ENCODE measurements around the gene HNF4A. TPM values are rescaled to one million over a fixed set of nuclear protein-coding genes. Genes with fewer than 3 reads are reported as not detected.

HNF4A gene
- total and polyA plus RNA-seq, 2 of the 13 experiments (the other 11 are each of a cell fraction or from before 2014, with no cell fraction given) = 80.9 to 169 TPM

DNA sequence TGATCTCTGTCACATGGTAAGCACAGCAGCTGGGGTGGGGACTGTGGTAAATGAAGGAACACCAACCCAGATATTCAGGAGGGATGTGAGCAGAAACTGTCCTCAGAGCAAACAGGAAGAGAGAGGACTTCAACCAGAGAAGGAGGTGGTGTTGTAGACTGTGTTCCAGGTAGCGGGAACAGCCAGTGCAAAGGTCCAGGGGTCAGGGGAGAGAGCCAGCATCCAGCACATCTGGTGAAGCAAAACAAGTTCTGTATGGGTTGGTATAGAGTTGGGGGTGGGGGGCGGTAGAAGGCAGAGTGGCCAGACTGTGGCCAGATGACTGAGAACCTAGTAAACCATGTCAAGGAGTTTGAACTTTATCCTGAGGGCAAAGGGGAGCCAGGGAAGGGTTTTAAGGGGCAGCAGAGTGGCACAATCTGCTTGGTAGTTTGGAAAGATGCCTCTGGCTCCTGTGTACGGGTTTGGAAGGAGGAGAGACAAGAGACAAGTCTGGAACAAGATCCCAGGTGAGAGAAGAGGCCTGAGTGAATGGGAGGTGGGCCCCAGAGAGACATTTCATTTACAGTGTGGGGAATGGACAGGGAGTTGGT, 92.4 kb downstream of the HNF4A start (continued):
- TF ChIP-seq, protein P1, sequence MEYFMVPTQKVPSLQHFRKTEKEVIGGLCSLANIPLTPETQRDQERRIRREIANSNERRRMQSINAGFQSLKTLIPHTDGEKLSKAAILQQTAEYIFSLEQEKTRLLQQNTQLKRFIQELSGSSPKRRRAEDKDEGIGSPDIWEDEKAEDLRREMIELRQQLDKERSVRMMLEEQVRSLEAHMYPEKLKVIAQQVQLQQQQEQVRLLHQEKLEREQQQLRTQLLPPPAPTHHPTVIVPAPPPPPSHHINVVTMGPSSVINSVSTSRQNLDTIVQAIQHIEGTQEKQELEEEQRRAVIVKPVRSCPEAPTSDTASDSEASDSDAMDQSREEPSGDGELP (IDR thresholded peaks at IDR 0.05; ENCODE audit: borderline replicate concordance, low read depth) = peak; percentile 18; the same call in 1 of the 2 replicates
- TF ChIP-seq, protein P2, sequence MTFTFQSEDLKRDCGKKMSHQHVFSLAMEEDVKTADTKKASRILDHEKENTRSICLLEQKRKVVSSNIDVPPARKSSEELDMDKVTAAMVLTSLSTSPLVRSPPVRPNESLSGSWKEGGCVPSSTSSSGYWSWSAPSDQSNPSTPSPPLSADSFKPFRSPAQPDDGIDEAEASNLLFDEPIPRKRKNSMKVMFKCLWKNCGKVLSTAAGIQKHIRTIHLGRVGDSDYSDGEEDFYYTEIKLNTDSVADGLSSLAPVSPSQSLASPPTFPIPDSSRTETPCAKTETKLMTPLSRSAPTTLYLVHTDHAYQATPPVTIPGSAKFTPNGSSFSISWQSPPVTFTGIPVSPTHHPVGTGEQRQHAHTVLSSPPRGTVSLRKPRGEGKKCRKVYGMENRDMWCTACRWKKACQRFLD (CRISPR knock-in tag; IDR thresholded peaks at IDR 0.05; ENCODE audit: borderline replicate concordance) = no peak
- TF ChIP-seq, protein P3, sequence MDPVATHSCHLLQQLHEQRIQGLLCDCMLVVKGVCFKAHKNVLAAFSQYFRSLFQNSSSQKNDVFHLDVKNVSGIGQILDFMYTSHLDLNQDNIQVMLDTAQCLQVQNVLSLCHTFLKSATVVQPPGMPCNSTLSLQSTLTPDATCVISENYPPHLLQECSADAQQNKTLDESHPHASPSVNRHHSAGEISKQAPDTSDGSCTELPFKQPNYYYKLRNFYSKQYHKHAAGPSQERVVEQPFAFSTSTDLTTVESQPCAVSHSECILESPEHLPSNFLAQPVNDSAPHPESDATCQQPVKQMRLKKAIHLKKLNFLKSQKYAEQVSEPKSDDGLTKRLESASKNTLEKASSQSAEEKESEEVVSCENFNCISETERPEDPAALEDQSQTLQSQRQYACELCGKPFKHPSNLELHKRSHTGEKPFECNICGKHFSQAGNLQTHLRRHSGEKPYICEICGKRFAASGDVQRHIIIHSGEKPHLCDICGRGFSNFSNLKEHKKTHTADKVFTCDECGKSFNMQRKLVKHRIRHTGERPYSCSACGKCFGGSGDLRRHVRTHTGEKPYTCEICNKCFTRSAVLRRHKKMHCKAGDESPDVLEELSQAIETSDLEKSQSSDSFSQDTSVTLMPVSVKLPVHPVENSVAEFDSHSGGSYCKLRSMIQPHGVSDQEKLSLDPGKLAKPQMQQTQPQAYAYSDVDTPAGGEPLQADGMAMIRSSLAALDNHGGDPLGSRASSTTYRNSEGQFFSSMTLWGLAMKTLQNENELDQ (CRISPR knock-in tag; IDR thresholded peaks at IDR 0.05; ENCODE audit: borderline replicate concordance) = no peak
- TF ChIP-seq, protein P4, sequence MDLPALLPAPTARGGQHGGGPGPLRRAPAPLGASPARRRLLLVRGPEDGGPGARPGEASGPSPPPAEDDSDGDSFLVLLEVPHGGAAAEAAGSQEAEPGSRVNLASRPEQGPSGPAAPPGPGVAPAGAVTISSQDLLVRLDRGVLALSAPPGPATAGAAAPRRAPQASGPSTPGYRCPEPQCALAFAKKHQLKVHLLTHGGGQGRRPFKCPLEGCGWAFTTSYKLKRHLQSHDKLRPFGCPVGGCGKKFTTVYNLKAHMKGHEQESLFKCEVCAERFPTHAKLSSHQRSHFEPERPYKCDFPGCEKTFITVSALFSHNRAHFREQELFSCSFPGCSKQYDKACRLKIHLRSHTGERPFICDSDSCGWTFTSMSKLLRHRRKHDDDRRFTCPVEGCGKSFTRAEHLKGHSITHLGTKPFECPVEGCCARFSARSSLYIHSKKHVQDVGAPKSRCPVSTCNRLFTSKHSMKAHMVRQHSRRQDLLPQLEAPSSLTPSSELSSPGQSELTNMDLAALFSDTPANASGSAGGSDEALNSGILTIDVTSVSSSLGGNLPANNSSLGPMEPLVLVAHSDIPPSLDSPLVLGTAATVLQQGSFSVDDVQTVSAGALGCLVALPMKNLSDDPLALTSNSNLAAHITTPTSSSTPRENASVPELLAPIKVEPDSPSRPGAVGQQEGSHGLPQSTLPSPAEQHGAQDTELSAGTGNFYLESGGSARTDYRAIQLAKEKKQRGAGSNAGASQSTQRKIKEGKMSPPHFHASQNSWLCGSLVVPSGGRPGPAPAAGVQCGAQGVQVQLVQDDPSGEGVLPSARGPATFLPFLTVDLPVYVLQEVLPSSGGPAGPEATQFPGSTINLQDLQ (CRISPR knock-in tag; IDR thresholded peaks at IDR 0.05) = no peak
- TF ChIP-seq HHEX (CRISPR knock-in tag; IDR thresholded peaks at IDR 0.05) = no peak
- TF ChIP-seq ELF1 (CRISPR knock-in tag; IDR thresholded peaks at IDR 0.05) = peak; percentile 51; the same call in 1 of the 2 replicates
- TF ChIP-seq, protein P5, sequence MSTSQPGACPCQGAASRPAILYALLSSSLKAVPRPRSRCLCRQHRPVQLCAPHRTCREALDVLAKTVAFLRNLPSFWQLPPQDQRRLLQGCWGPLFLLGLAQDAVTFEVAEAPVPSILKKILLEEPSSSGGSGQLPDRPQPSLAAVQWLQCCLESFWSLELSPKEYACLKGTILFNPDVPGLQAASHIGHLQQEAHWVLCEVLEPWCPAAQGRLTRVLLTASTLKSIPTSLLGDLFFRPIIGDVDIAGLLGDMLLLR (CRISPR knock-in tag; IDR thresholded peaks at IDR 0.05) = no peak
- TF ChIP-seq, protein P6, sequence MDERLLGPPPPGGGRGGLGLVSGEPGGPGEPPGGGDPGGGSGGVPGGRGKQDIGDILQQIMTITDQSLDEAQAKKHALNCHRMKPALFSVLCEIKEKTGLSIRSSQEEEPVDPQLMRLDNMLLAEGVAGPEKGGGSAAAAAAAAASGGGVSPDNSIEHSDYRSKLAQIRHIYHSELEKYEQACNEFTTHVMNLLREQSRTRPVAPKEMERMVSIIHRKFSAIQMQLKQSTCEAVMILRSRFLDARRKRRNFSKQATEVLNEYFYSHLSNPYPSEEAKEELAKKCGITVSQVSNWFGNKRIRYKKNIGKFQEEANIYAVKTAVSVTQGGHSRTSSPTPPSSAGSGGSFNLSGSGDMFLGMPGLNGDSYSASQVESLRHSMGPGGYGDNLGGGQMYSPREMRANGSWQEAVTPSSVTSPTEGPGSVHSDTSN (CRISPR knock-in tag; IDR thresholded peaks at IDR 0.05) = no peak
- TF ChIP-seq ZNF124 (CRISPR knock-in tag; IDR thresholded peaks at IDR 0.05) = no peak
- TF ChIP-seq, protein P7, sequence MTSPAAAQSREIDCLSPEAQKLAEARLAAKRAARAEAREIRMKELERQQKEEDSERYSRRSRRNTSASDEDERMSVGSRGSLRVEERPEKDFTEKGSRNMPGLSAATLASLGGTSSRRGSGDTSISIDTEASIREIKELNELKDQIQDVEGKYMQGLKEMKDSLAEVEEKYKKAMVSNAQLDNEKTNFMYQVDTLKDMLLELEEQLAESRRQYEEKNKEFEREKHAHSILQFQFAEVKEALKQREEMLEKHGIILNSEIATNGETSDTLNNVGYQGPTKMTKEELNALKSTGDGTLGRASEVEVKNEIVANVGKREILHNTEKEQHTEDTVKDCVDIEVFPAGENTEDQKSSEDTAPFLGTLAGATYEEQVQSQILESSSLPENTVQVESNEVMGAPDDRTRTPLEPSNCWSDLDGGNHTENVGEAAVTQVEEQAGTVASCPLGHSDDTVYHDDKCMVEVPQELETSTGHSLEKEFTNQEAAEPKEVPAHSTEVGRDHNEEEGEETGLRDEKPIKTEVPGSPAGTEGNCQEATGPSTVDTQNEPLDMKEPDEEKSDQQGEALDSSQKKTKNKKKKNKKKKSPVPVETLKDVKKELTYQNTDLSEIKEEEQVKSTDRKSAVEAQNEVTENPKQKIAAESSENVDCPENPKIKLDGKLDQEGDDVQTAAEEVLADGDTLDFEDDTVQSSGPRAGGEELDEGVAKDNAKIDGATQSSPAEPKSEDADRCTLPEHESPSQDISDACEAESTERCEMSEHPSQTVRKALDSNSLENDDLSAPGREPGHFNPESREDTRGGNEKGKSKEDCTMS (CRISPR knock-in tag; conservative IDR thresholded peaks at IDR 0.05) = no peak
- 0 out of 2 replicates have a peak, but pooled peaks have one; percentile 55 for TF ChIP-seq ZNF543 (CRISPR knock-in tag; IDR thresholded peaks at IDR 0.05)
- no peak for TF ChIP-seq U2AF2 (IDR thresholded peaks at IDR 0.05; ENCODE audit: low read depth, low read length)
- 0 out of 2 replicates have a peak, but pooled peaks have one; percentile 37 for TF ChIP-seq NCOR1 (IDR thresholded peaks at IDR 0.05; ENCODE audit: borderline replicate concordance, low read length)
- TF ChIP-seq SP5 (CRISPR knock-in tag; IDR thresholded peaks at IDR 0.05; ENCODE audit: borderline replicate concordance, low read depth) = no peak
- TF ChIP-seq, protein P8, sequence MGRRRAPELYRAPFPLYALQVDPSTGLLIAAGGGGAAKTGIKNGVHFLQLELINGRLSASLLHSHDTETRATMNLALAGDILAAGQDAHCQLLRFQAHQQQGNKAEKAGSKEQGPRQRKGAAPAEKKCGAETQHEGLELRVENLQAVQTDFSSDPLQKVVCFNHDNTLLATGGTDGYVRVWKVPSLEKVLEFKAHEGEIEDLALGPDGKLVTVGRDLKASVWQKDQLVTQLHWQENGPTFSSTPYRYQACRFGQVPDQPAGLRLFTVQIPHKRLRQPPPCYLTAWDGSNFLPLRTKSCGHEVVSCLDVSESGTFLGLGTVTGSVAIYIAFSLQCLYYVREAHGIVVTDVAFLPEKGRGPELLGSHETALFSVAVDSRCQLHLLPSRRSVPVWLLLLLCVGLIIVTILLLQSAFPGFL (CRISPR knock-in tag; IDR thresholded peaks at IDR 0.05) = no peak
- no peak for TF ChIP-seq MAFG (CRISPR knock-in tag; IDR thresholded peaks at IDR 0.05)
